HFF-Myc (cell line): Measurements from ENCODE around the gene TRAPPC10.

Experiments used
- DNase-seq: peaks from one replicate; pipeline ENCODE4 v3.0.0-alpha.2; 2011; ENCODE audit warnings: low read depth; ENCODE audit errors: extremely low read depth
- H3K4me3 ChIP-seq: replicated peaks from 2 replicates; pipeline ENCODE4 v1.5.1; 2011; ENCODE audit warnings: low read depth, mild to moderate bottlenecking, control low read depth, low read length
- CTCF ChIP-seq: IDR thresholded peaks from 2 replicates; pipeline ENCODE4 v1.5.1; 2012; ENCODE audit warnings: mild to moderate bottlenecking, low read depth, low read length, control low read depth; ENCODE audit errors: missing control alignments

TRAPPC10 gene

GRCh38 chr21:44012474-44013379 is 618 bp downstream of the TRAPPC10 start:
- H3K4me3 ChIP-seq: peak overlapping the region; percentile 76
- no peak for DNase-seq

GRCh38 chr21:44013380-44014088 is 1.4 kb downstream of the TRAPPC10 start:
- TF ChIP-seq CTCF: no peak
- peak overlapping the region; percentile 76 for H3K4me3 ChIP-seq
- DNase-seq: no peak

More at GRCh38 chr21:44012474-44013379, 618 bp downstream of the TRAPPC10 start:
- no peak for TF ChIP-seq CTCF

- no peak for DNase-seq
- H3K4me3 ChIP-seq: no peak overlapping the region
- no peak for TF ChIP-seq CTCF
These were observed 5.5 kb downstream of the TRAPPC10 start for GRCh38 chr21:44017601-44018000.

GRCh38 chr21:44018127-44018526 is 6.0 kb downstream of the TRAPPC10 start:
- H3K4me3 ChIP-seq: no peak overlapping the region
- no peak for DNase-seq
- TF ChIP-seq CTCF: no peak

- no peak for TF ChIP-seq CTCF
- DNase-seq: no peak
- H3K4me3 ChIP-seq: no peak overlapping the region
These were observed 6.9 kb downstream of the TRAPPC10 start for GRCh38 chr21:44018813-44019567.

GRCh38 chr21:44019568-44019958 is 7.5 kb downstream of the TRAPPC10 start:
- TF ChIP-seq CTCF: no peak
- H3K4me3 ChIP-seq: no peak overlapping the region
- no peak for DNase-seq
